HFFc6 (cell line): ENCODE results near the gene RHAG. TPM values are rescaled to one million over a fixed set of nuclear protein-coding genes. Genes with fewer than 3 reads are reported as not detected.
"Not testable (repeated sequence)": the region's sequence is repeated elsewhere in the genome, so short reads cannot be mapped to it uniquely, and the experiment has no call there.

Source experiments
- DNase-seq: peaks from one replicate; pipeline ENCODE4 v3.0.0-alpha.2; 2018
- H3K27ac Mint-ChIP-seq: 2 replicates; pipeline ENCODE4 v1.8.0; 2020; ENCODE audit warnings: mild to moderate bottlenecking, mixed read lengths
- H3K27me3 Mint-ChIP-seq: 2 replicates; pipeline ENCODE4 v1.8.0; 2021; ENCODE audit warnings: mild to moderate bottlenecking, moderate library complexity, mixed read lengths; ENCODE audit not compliant: insufficient read depth
- H3K36me3 Mint-ChIP-seq: 2 replicates; pipeline ENCODE4 v1.8.0; 2021; ENCODE audit warnings: low read depth, mixed read lengths
- H3K4me1 Mint-ChIP-seq: 2 replicates; pipeline ENCODE4 v1.8.0; 2020; ENCODE audit warnings: low read depth, mixed read lengths
- H3K4me3 Mint-ChIP-seq: 2 replicates; pipeline ENCODE4 v1.8.0; 2020; ENCODE audit warnings: mild to moderate bottlenecking, moderate library complexity, mixed read lengths
- H3K9me3 Mint-ChIP-seq: 2 replicates; pipeline ENCODE4 v1.8.0; 2020; ENCODE audit warnings: mild to moderate bottlenecking, mixed read lengths
- total RNA-seq, 6 experiments: library from RNA; stranded (reverse); fragmentation: NEBNext Ultra II Directional; extraction: Animal tissue kit (Norgen Biotek cat#: 25700); gene quantifications; 2 replicates in 1 of 6; 3 replicates in 5 of 6; pipeline ENCODE4 v1.2.3, GENCODE V29; 2021
- TF ChIP-seq, protein P1 (sequence below): fragments of 200-600 bp; sonication (generic); IDR thresholded peaks from 2 replicates; pipeline ENCODE4 v1.5.0; 2021; ENCODE audit warnings: antibody characterized with exemption, mild to moderate bottlenecking

The RHAG gene
- total RNA-seq, 6 experiments from 2014 or later, result not detected

DNA sequence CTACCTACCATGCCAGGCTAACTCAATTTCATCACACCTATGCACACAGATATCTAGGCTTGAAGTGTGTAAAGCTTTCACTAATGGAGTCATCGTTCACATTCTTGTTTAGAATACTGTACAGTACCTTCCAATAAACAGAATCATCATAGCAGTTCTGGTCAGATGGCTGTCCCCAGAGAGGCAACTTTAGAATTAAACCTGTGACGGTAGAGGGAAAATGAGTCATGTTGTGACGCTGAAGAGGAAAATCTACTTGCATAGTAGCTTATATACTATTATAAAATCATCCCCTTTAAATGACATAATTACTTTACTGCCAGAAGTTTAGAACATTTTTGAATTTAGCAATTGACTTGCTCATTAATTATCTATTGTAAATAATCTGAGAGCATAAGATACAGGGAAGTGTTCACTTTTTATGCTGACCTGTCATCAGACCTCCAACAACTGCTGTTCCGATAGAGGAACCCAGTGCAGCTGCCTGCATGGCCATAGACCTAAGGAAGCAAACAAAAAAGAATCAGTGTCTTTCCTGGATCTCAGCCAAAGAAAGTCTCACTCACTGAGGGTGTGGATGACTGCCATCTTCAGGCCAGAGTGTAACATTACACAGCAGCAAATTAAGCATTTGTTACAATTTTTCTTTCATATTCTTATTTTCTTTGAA, 29.8 kb downstream of the RHAG start:
- Mint-ChIP-seq H3K4me3 (no peak overlapping the region), H3K27ac (no peak overlapping the region), H3K4me1 (no peaks in the 10 kb centered on the region), H3K27me3 (peaks cover 6% of the 10 kb centered on the region; the same call in 1 of the 2 replicates), H3K36me3 (no peaks in the 10 kb centered on the region), H3K9me3 (no peaks in the 10 kb centered on the region)
- TF ChIP-seq, protein P1, sequence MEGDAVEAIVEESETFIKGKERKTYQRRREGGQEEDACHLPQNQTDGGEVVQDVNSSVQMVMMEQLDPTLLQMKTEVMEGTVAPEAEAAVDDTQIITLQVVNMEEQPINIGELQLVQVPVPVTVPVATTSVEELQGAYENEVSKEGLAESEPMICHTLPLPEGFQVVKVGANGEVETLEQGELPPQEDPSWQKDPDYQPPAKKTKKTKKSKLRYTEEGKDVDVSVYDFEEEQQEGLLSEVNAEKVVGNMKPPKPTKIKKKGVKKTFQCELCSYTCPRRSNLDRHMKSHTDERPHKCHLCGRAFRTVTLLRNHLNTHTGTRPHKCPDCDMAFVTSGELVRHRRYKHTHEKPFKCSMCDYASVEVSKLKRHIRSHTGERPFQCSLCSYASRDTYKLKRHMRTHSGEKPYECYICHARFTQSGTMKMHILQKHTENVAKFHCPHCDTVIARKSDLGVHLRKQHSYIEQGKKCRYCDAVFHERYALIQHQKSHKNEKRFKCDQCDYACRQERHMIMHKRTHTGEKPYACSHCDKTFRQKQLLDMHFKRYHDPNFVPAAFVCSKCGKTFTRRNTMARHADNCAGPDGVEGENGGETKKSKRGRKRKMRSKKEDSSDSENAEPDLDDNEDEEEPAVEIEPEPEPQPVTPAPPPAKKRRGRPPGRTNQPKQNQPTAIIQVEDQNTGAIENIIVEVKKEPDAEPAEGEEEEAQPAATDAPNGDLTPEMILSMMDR, result peak; percentile 94
- peak; percentile 75 for DNase-seq

DNA sequence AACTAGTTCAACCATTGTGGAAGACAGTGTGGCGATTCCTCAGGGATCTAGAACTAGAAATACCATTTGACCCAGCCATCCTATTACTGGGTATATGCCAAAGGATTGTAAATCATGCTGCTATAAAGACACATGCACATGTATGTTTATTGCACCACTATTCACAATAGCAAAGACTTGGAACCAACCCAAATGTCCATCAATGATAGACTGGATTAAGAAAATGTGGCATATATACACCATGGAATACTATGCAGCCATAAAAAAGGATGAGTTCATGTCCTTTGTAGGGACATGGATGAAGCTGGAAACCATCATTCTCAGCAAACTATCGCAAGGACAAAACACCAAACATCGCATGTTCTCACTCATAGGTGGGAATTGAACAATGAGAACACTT, 32.6 kb downstream of the RHAG start:
- not testable (repeated sequence) for DNase-seq, H3K27me3 Mint-ChIP-seq, H3K4me1 Mint-ChIP-seq, H3K36me3 Mint-ChIP-seq, H3K4me3 Mint-ChIP-seq, H3K27ac Mint-ChIP-seq, H3K9me3 Mint-ChIP-seq

DNA sequence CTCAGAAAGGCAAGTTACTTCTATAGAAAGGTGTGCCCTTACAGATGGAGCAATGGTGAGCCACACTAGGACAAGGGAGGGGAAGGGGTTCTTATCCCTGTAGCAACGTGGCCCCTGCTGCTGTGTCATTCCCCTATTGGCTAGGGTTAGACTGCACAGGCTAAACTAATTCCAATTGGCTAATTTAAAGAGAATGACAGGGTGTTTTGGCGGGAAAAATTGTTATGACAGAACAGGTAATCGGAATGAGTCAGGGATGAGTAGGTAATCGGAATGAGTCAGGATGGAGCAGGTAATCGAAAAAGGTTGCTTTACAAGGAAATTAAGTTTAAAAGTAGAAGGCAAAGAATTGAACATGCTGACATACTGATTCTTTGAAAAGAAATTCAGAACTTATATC, 49.4 kb downstream of the RHAG start:
- not testable (repeated sequence) for H3K4me3 Mint-ChIP-seq, H3K4me1 Mint-ChIP-seq, DNase-seq, H3K36me3 Mint-ChIP-seq, H3K9me3 Mint-ChIP-seq, H3K27me3 Mint-ChIP-seq, H3K27ac Mint-ChIP-seq

DNA sequence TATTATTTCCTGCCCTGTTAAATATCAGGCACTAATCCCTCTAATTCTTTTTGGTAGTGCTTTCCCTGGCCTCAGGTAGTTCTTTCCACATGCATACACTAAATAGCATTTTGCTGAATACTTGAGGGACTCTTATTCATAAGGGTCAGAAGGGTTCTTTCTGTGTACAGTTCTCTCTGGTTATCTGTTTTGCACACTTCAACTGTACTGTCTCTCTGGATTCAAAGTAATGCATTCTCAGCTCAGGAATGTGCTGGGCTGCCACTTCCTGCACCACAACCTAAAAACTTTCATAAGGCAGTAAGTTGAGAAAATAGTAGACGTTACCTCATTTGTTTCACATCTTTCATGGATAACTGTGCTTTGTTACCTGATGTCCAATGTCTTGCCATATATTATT, 54.1 kb downstream of the RHAG start:
- TF ChIP-seq, protein P1, result no peak
- Mint-ChIP-seq H3K27me3 (no peaks in the 10 kb centered on the region; the same call in 1 of the 2 replicates), H3K9me3 (no peaks in the 10 kb centered on the region), H3K4me3 (no peak overlapping the region), H3K27ac (no peak overlapping the region), H3K36me3 (no peaks in the 10 kb centered on the region), H3K4me1 (no peaks in the 10 kb centered on the region)
- DNase-seq, result no peak

DNA sequence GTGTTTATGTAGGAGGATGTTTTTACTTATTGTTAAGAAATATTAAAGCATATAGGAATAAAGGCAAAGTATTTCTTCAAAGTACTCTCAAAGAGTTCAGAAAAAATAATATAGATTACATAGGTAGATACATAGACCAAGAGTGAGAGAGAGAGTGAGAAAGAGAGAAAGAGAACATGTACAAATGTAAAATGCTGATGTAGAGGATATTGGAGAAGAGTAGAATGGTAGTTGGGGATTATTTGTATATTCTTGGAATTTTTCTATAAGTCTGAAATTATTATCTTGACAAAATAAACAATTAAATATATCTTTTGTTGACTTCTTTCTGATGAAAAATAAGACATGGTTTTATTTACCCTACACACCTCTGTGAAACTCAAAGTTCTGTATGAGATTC, 57.0 kb downstream of the RHAG start:
- no peak overlapping the region for H3K27ac Mint-ChIP-seq
- TF ChIP-seq, protein P1, result no peak
- no peaks in the 10 kb centered on the region; the same call in 1 of the 2 replicates for H3K27me3 Mint-ChIP-seq
- no peaks in the 10 kb centered on the region for H3K4me1 Mint-ChIP-seq
- H3K9me3 Mint-ChIP-seq, result no peaks in the 10 kb centered on the region
- DNase-seq, result no peak
- no peak overlapping the region for H3K4me3 Mint-ChIP-seq
- no peaks in the 10 kb centered on the region for H3K36me3 Mint-ChIP-seq

DNA sequence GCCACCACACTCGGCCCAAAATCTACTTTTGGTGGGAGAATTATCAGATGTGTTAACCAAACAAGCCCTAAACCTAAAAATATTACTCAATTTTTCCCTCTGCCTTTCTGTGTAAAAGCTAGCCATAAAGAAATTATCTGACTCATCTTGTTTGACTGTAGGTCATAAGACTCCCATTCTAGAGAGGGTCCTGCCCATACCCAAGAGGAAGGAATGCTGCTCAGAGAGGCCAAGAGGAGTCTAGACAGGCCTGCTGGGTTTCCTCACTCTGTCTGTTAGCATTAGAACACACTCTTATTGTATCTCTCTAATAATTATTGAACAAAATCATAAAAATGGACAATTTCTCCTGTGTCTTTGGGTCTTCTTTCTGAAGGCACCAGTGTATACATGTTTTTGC, 60.0 kb downstream of the RHAG start:
- H3K4me1 Mint-ChIP-seq, result no peaks in the 10 kb centered on the region
- no peak overlapping the region for H3K4me3 Mint-ChIP-seq
- TF ChIP-seq, protein P1, result no peak
- no peaks in the 10 kb centered on the region; the same call in 1 of the 2 replicates for H3K27me3 Mint-ChIP-seq
- no peaks in the 10 kb centered on the region for H3K9me3 Mint-ChIP-seq
- DNase-seq, result no peak
- no peak overlapping the region for H3K27ac Mint-ChIP-seq
- H3K36me3 Mint-ChIP-seq, result no peaks in the 10 kb centered on the region
